A673 (cell line): Measurements from ENCODE around the gene CNIH2.

Experiments used
- EZH2 ChIP-seq: fragments of 200-600 bp; sonication (generic); IDR thresholded peaks from 2 replicates; pipeline ENCODE4 v1.6.1; 2017; ENCODE audit warnings: borderline replicate concordance, low read depth, mild to moderate bottlenecking, mixed read lengths, antibody characterized with exemption, low read length; ENCODE audit not compliant: poor library complexity, severe bottlenecking
- TF ChIP-seq, protein P1 (sequence below): fragments of 300-800, 200-600 bp; sonication (generic); conservative IDR thresholded peaks from 2 replicates; pipeline ENCODE4 v1.5.1; 2017; ENCODE audit warnings: low read depth, mild to moderate bottlenecking, antibody characterized with exemption, low read length, moderate library complexity, mixed read lengths

- TF ChIP-seq, protein P1, sequence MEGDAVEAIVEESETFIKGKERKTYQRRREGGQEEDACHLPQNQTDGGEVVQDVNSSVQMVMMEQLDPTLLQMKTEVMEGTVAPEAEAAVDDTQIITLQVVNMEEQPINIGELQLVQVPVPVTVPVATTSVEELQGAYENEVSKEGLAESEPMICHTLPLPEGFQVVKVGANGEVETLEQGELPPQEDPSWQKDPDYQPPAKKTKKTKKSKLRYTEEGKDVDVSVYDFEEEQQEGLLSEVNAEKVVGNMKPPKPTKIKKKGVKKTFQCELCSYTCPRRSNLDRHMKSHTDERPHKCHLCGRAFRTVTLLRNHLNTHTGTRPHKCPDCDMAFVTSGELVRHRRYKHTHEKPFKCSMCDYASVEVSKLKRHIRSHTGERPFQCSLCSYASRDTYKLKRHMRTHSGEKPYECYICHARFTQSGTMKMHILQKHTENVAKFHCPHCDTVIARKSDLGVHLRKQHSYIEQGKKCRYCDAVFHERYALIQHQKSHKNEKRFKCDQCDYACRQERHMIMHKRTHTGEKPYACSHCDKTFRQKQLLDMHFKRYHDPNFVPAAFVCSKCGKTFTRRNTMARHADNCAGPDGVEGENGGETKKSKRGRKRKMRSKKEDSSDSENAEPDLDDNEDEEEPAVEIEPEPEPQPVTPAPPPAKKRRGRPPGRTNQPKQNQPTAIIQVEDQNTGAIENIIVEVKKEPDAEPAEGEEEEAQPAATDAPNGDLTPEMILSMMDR, result no peak
- no peak for TF ChIP-seq EZH2
Observed at GRCh38 chr11:66281776-66282467, 3.9 kb downstream of the CNIH2 start.
